Left forelimb (tissue), 1 donor: ENCODE data around the gene SETBP1.

ENCODE experiments used
- DNase-seq: peaks from one replicate; pipeline ENCODE4 v3.0.0-alpha.2; 2018; ENCODE audit warnings: low spot score

The SETBP1 gene

DNA sequence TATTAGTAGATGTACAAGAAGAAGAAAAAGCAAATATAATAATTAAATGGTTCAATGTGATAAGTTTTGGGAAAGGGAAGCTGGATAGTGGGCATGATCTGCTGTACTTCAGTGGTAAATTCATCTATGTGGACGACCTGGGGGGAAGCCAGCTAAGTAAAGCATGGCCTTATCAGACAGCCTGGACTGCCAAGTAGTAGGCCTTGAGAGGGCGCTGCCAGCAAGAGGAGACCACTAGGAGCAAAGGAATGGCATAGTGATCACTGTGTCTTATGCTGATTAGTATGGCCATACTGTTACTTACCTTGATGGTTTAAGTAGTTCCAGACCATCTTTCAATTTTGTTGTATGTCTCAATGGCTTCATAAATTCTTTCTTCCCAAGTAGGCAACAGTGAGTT is 287.6 kb downstream of the SETBP1 start:
- no peak for DNase-seq

DNA sequence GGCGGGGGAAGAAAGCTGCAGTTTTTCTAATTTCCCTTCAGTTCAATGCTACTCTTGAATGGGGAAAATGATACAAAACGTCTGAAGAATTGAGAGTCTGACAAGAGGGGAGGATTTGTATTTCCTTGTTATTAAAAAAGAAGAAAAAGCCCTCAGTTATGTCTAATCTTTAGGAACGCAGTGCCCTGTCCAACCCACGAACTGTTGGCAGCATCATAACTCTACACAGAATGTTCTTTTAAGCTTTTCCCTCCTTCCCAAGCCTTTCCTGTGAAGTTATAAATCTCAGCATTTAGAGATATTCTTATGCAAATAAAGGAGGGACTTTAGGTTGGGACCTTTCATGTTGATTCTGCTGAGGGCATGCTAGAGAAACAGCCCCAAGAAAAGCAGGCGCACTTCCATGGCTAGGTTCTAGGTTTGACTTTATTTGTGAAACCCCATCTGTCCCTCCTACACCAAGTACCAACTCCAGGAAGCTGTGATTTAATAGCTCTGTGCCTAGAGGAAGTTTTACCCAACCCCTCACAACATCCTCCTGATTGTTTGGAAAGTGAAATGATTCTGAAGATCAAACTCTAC is 288.6 kb downstream of the SETBP1 start:
- no peak for DNase-seq

DNA sequence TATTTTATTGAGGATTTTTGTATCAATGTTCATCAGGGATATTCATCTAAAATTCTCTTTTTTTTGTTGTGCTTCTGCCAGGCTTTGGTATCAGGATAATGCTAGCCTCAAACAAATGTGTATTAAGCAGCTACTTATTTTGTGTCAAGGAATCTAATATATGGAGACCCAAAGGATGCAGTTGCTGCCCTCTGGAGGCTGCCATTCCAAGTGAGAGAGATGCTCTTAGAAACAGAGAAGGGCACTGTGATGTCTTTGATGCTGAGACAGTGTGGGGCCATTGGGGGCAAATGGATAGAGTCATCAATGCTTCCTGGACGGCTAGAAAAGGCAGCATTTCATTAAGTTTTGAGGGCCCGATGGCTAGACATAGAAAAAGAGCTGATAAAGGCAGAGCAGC is 292.6 kb downstream of the SETBP1 start:
- no peak for DNase-seq

GRCh38 chr18:44974174-44974573 is 293.5 kb downstream of the SETBP1 start:
- no peak for DNase-seq

DNA sequence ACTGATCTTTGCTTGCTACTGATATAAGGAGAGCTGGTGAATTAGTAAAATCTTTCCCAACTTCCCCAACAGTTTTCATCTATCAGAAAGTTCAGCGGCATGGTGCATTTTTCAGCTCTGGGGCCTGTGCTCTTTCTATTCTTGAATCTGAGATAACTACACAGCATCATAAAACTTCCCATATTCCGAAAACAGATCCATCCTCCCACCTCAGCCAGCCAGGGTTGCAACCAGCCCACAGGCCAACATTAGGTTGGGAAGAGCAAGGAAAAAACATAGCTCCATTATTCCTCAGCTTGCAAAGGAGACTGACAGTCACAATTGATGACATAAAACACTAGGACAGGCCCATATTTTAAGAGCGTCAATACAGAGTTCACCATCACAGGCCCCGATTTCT is 297.2 kb downstream of the SETBP1 start:
- no peak for DNase-seq

DNA sequence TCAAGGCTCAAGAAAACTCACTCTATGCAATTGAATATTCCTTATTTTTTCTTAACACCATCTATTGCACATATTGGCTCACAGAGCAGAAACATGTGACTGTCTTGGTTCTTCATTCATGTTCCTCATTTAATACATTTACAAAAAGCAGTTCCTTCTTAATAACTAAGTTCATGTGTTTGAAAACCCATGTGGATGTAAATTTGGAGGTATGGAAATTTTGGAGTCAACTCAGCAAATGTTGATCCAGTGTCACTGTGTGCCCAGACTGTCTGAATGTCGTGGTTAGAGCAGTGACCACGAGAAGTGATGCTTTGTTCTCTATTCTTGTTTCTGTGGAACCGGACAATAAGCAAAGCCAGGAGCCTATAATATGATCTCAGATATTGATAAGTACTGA is 299.1 kb downstream of the SETBP1 start:
- DNase-seq = no peak

DNA sequence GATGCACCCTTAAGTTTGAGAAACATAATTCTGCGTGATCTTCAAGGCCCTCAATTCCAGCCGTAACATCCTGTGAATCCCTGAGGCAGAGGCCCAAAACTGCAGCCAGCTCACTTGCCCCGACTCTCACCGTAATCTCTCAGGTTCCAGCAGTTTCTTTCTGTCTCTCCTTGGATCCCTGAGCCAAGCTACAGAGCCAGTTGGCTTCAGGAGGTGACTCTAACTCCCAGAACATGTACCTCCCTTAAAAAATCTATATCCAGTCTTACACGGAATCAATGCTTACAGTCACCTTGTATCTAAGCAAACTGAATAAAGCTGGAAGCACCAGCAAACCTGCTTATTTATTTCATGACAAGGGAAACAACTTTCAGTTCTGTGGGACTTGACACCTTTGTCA is 300.4 kb downstream of the SETBP1 start:
- DNase-seq = no peak

DNA sequence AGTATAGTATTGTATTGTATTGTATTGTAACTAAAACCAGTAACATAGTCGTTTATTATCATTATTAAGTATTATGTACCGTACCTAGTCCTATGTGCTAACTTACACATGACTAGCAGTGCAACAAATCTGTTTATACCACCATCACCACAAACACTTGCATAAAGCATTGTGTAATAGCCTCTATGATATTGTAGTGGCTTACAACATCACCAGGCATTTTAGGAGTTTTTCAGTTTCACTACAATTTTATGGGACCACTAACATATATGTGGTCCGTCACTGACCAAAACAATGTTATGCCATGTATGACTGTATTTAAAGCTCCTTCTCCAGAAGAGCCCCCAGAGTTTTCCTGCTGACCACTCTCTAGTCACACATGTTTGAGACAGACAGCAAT is 306.2 kb downstream of the SETBP1 start:
- DNase-seq = no peak

- no peak for DNase-seq
These were observed 306.7 kb downstream of the SETBP1 start for GRCh38 chr18:44987371-44987770.

GRCh38 chr18:44988821-44989587 is 308.3 kb downstream of the SETBP1 start:
- DNase-seq = no peak

DNA sequence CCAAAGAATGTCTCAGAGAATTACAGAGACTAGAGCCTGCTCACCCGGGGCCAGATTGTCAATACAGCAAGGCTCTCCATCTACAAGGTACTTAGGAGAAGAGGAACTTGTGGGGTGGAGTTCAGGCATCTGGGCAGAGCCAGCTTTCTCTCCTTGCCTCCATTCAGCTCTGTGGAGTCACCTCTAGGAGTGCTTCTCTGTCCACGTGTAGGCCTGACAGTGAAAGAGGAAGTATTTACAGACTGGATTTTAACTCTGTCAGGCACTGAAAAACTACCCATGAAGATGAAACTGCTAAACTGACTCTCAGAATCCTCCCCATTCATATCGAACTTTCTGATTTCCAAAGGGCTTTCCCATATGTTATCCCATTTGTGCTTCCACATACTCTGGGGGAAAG is 315.6 kb downstream of the SETBP1 start:
- DNase-seq = no peak

- no peak for DNase-seq
These were observed 316.5 kb downstream of the SETBP1 start for GRCh38 chr18:44997174-44997573.

- no peak for DNase-seq
These were observed 317.7 kb downstream of the SETBP1 start for GRCh38 chr18:44998360-44998759.

- DNase-seq = no peak
These were observed 323.9 kb downstream of the SETBP1 start for GRCh38 chr18:45004546-45005080.

- no peak for DNase-seq
These were observed 326.2 kb downstream of the SETBP1 start for GRCh38 chr18:45006934-45007333.

GRCh38 chr18:45007531-45007930 is 326.8 kb downstream of the SETBP1 start:
- DNase-seq = no peak

- DNase-seq = no peak
These were observed 328.2 kb downstream of the SETBP1 start for GRCh38 chr18:45008694-45009413.

- no peak for DNase-seq
These were observed 329.1 kb downstream of the SETBP1 start for GRCh38 chr18:45009756-45010155.

DNA sequence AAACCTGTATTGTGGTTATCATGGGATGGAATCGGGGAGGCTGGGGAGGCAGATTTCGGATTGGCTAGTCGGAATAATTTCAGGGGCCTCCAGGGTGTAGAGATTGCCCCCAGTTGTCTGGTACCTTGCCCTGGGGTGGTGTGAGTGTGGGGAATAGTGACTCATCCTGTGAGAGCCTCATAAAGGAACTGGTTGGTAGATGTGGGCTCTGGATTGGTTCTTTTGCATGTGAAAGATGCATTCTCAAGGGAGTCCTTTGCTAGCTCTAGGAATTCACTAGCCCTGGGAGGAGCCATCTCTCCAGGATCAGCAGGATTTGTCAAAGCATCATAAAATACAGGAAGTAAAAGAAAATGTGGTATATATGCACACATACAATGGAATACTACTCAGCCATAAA is 331.6 kb downstream of the SETBP1 start:
- no peak for DNase-seq

DNA sequence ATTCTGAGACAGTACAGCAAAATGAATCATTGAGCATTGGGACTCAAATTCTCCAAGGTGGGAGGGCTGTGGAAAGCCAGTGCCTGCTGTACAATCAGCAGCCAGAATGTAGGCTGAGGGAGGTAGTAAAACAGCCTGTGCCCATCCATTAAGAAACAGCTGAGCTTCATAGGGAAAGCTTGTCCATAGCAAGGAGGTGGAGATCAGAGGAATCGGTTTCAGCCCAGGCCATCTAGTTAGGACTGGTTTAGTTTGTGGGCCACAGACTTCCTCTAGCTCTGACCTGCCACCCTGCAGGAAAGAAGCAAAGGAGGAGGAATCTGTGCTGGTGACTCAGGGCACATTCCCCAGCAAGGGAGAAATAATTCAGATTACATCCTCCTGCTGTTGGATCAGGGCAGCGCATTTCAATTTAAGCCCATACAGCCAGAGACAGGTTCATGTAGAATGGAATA is 333.4 kb downstream of the SETBP1 start:
- no peak for DNase-seq

DNA sequence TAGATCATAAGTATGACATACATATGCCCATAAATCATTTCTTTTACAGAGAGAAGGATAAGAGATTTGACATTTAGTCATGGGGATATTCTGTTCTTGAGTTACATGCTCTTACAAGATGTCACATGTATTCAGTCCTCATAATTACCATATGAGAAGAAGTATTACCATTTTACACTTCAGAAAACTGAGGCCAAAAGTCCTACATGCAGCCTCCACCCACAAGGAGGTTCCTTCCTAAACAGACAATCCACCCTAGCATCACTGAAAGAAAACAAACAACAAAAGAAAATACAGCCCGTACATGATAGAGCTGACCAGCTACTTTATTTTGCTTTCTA is 335.1 kb downstream of the SETBP1 start:
- DNase-seq = no peak

GRCh38 chr18:45019469-45019868 is 338.8 kb downstream of the SETBP1 start:
- DNase-seq = no peak

- DNase-seq = no peak
These were observed 342.8 kb downstream of the SETBP1 start for GRCh38 chr18:45023519-45023918.
